ENCODE measurements around the gene GALNT7.

The GALNT7 gene

DNA sequence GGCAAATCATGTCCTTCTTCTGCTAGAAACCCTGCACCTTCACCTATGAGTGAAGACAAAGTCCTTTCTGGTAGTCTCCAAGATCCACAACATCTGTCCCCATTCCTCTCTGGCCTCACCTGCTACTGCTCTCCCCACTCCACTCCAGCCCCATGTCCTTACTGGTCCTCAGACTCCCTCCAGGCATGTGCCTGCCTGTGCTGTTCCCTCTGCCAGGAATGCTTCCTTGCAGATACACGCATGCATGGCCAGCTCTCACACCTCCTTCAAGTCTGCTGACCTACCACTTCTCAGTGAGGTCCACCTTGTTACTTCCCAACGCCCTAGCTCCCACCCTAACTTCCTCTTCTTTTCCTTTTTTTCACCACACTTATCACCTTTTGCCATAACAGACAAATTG lies 147.4 kb downstream of the GALNT7 start:
- no peak for DNase-seq

DNA sequence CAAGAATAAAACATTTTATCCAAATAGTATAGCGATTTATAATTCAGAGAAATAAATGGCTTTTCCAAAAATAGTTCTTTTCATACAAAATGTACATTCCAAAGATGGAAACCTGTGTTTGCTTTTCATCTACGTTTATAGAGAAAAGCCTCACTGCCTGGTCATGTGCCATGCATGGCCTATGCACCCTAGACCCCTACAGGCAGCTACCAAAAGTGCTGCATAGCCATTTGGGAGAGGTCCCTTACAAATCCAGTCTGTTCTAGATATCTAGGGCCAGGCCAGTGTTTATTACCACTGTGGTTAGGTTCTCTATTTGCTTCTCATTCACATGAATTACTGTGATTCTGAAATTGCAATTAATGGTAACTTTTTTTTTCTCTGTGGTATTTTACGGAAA lies 148.4 kb downstream of the GALNT7 start:
- no peak for DNase-seq

DNA sequence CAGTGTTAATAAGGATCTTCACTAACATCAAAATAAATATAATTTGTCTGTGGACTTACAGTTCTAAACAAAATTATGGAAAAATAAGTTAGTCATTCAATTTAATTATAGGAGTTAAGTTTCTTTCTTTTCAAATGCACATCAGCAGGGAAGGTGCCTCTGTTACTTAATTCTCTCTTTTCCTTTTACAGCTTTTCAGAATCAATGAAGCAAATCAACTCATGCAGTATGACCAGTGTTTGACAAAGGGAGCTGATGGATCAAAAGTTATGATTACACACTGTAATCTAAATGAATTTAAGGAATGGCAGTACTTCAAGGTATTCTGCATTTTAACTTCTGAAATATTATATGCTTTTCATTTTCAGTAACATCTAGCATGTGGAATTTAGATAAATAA lies 149.6 kb downstream of the GALNT7 start:
- DNase-seq = no peak

DNA sequence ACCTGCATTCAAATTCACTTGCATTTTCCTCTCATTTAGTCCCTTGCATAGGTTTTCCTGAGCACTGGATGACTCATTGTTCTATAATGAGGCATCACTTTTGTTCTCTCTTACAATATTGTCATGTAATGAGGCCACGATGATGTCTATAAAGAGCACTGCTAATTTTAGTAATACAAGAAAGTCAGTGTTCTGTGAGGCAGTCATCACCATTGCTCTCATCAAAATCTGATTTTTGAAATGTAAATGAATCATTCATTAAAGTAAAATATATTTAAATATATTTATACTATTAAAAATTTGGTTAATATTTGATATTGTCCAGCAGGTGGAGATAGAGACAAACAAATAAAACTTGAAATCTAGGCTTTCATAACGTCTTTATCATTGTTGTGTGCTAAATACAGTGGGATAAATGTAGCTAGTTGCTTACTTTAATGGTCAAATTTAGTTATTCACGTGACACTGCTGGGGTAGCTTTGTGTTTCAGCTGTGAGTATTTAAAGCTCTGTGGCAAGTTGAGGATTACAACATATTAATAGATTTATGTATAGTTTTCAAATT lies 150.1 kb downstream of the GALNT7 start:
- no peak for DNase-seq

DNA sequence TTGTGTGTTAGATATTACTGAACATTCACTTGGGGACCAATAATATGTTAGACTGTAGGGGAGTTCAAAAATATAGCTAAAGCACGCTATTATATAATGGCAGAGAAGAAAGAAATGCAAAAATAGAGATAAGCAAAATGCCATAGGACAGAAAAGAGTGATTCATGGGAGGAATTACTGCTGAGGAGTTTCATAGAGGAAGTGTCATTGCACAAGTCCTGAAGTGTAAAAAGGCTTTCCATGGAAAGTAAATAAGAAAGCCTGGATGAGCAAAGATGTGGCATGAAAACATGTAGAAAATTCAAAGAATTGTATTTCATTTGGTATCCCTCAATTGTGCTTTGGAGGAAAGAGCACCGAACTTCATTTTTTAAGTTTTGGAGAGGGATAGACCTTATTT lies 151.1 kb downstream of the GALNT7 start:
- DNase-seq = no peak

DNA sequence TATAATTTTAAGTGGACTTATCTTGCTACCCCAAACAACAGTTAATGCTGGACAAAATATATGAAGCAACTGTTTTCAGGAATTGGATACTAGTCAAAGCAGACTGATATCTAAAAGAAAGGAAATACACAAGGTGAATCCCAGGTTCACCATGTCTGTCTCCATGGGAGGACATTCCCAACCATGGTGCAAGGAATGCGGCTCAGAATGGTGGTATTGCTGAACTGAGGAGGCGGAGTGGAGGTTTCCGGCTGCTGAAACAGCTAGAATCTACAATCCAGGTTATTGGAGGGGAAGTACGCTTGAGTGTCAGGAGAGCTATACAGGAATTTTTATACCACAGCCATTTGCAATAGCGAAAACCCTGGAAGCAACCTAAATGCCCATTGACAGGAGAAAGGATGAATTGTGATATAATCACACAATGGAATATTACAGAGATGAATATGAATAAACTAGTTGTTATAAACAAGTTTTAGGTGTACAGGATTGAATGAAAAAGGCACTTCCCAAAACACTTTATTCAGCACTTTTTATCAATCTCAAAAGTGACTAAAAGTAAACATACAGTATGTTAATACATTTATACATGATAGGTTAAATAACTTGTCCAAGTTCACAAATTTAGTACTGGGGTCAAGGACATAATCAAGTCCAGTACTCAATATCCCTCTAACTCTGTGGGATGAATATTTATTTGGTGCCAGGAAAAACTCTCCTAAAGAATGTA lies 156.6 kb downstream of the GALNT7 start:
- no peak for DNase-seq

DNA sequence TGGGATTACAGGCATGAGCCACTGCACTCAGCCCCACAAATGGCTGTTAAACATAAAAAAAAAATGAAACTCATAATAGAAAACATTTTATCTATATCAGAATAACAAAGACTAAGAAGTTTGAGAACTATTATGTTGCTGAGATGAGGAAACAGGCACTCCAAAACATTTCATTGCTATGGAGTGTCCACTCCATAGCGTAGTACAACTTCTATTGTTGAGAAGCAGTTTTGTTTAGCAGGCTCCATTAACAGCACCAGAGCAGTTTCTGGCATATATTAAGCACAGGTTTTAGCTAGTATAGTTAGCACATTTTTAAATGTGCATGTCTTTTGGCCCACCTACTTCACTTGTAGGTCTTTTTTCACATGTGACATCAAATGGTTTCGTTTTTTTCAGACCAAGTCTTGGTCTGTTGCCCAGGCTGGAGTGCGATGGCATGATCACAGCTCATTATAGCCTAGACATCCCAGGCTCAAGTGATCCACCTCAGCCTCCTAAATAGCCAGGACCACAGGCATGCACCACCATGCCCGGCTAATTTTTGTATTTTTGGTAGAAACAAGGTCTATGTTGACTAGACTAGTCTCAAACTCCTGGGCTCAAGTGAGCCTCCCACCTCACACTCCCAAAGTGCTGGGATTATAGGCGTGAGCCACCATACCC lies 159.8 kb downstream of the GALNT7 start:
- DNase-seq = no peak

DNA sequence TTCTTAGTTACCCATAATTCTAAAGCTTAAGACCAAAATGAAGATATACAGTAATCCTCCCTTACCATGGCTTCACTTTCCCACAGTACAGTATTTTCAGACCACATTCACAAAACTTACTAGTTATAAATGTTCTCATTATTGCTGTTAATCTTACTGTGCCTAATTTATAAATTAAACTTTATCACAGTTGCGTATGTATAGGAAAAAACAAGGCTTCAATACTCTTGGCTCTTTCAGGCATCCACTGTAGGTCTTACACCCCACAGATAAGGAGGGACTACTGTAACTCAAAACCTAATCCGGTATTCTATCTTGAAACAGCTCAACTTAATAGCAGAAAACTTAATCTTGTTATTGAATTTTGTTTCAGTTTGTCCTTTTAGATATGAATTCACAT lies 162.0 kb downstream of the GALNT7 start:
- no peak for DNase-seq

DNA sequence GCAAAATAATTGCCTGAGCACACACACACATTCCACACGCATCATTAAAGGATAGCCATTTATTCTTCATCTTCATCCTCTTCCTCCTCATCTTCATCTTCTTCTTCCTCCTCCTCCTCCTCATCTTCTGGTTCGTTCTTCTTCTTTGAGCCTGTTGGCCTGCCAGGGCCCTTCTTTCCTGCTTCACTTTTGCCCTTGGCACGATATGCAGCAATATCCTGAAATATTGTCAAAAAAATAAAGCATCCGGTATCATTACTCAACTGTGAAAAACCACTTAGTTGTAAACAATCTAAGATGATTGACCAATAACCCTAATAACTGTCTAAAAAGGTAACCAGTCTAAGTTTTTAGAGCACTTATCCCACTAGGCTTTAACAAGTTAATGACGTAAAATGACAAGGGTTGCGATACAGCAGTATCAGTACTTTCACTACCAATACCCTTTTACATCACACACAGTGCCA lies 163.4 kb downstream of the GALNT7 start:
- DNase-seq = no peak

DNA sequence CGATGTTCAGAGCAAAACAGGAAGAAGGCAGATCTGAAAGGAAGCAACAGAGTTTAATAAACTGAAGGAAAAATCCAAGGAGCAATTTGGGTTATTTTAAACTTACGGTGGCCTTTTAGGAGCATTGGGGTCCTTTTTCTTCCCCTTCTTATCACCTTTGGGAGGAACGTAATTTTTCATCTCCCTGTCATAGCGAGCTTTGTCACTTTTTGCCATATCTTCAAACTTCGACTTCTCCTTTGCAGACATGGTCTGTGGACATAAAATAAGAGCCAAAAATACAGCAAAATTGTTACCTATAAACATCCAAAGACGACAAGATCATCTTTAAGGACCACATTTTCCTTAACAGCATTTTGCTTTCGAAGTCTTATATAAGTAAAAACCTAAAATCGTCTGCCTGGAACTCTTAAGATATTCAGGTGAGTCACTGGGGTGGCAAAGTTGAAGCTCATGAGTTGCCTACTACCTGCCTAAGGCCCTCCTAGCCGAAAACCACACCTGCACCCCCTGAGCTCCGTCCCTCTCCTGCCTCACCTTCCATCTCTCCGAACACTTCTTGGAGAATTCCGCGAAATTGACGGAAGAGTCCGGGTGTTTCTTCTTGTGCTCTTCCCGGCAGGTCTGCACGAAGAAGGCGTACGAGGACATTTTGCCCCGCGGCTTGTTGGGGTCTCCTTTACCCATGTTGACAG lies 164.5 kb downstream of the GALNT7 start:
- peak; percentile 27 for DNase-seq

DNA sequence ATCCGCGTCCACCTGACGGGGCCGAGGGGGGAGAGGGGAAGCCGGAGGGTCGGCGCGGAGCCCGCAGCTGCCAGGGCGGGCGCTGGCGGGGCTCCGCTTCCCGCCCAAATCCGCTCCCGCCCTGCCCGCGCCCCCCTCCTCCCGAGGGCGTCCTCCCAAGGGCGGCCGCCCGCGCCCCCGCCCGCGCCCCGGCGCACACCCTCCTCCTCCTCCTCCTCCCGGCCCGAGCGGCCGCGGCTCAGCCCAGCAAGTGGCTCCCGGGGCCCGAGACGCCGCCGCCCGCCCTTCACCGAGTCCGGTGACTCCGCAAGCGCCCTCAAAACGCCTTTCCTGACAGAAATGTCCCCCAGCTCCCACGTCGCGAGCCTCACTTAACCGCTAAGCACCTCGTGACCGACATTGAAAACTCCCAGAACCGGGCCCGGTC lies 165.1 kb downstream of the GALNT7 start:
- peak; percentile 53 for DNase-seq

DNA sequence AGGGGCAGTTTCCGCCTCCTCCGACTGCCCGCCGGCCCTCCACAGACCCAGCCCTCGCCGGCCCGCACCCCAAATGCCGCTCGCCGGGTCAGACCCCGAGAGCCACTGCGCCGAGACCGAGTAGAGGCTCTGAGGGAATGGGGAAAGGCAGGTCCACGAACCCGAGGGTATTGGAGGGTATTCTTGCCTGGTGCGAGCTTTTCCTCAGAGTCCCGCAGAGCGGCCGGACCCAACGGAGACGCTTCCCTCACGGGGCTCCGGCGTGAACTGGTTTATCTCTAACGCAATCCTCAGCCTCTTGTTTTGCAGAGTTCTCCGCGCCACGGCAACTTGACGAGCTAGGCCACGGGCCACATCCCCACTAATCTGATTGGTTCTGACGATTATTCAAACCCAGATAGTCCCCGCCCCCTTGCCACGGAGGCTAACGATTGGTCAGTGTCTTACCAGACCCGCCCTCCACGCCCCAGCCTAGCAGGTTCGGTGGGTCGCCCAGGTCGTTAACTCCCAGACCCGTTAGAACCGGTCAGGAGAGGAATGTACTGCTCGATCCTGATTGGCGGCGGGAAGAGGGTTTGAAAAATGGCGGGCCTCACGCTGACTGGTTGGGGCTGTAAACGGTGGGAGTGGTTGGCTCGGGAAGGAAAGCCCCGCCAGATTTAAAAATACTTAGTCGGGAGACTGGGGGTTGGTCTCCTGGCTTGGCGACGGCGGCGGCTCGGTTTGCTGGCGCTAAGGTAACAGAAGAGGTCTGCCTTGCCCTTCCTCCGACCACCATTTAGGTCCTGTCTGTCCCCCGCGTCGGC lies 165.7 kb downstream of the GALNT7 start, which contains the start of gene HMGB2:
TSS of gene HMGB2 (minus strand) at position 274 of the 806 bp plus-strand sequence. CDS start 709 bp downstream, outside the sequence.
- peak; percentile 100 for DNase-seq

DNA sequence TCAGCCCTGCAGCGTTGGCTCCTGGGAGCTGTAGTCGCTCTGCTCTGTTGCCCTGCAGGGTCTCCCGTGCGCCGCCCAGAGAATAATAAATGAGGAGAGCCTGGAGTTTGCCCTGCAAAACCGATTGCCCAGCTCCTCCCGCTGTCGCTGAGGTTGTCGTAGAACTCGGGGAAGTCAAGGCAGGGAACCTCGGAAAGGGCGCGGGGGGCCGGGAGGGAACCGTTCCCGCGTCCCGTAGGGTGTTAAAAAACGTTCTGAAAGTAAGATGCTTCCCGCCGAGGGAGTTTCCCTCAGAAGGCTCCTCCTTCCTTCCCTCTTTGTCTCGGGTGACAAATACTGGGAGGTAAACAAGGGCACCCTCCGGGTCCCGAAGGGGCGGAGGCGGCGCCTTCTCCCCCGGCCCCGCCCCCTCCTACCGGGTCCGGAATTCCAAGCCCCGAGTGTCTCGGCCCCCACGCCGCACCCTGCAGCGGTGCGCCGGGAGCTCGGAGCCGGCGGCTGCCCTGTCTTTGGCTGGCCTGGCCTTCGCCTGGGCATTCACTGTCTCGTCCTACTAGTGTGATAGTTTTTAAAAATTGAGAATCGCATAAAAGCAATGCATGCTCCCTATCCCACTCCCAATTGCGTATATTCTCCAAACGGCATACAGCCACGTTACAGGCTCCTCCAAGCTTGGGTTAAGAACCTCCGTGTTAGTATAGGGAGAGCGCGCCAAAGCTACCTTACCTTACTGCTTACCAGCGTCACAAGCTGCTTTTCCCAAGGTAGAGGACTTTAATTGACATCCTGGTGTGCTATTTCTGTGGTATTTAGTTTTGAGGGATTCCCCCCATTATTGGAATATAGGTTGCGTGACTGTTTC lies 166.5 kb downstream of the GALNT7 start:
- peak; percentile 25 for DNase-seq

DNA sequence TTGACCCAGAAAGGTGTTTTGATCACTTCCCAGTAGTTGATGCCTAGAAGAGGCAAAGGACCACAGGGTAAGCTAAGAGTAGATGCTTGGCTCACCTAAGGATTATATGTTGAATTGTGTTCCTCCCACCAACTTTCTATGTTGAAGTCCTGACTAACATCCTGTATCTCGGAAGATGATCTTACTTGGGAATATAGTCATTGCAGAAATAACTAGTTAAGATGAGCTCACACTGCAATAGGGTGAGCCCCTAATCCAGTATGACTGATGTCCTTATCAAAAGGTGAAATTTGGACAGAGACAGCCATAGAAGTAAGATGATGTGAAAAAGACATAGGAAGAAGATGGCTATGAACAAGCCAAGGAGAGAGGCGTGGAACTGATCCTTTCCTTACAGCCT lies 168.9 kb downstream of the GALNT7 start:
- no peak for DNase-seq

DNA sequence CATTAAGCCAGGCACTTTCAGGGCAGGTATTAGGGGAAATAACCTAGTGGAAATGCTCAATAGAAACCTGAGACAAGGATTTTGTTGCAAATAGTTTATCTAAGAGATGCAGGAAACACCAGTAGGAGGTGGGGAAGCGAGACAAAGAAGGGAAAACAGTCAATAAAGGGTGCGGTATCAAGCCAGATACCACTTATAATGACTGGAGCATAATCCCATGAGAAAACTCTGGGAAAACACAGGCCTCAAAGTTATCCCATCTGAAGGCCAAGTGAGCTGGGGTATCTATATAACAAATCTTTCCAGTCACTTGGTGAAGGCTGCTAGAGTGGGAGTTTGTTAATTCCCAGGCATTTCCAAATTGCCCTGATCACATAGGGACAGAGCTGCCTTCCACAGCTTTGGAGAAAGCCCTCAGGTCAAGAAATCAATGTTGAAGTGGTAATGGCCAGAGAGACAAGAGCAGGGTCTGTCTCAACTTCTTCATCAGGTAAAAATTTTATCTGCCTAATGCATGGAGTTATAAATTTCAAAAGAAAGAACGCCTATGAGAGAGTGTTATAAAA lies 175.3 kb downstream of the GALNT7 start:
- no peak for DNase-seq

DNA sequence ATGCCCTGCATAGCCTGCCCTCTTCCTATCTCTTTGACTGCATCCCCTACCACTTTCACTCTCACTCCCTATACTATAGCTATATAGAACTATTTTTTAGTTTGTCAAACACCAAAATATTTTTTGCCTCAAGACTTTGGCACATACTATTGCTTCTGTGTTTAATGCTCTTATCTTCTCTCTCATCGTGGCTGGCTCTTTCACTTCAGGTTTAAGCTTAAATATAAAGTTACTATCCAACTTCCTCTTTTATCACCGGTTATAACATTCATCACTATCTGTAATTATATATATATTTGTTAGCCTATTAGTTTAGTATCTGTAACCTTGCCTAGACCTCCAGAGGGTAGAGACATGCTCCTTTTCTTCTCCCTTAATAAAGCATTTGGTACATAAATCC lies 177.0 kb downstream of the GALNT7 start:
- no peak for DNase-seq

DNA sequence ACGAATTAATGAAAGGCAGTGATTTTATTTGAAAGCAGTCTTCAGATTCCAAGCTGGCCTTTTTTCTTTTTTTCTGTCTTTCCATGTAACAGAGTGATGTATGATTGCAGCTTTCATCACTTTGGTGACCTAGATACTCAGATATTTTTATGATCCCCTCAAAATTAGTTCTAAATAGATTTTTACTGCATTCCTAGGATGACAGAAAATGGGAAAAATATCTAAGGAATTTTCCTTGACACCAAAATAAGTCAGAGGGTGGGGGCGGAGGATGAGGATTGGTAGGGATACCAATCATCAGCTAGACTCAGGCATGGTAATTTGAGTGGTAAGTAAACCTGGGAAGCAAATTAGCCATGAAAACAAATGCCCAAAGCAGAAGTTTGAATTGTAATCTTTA lies 177.5 kb downstream of the GALNT7 start:
- no peak for DNase-seq

DNA sequence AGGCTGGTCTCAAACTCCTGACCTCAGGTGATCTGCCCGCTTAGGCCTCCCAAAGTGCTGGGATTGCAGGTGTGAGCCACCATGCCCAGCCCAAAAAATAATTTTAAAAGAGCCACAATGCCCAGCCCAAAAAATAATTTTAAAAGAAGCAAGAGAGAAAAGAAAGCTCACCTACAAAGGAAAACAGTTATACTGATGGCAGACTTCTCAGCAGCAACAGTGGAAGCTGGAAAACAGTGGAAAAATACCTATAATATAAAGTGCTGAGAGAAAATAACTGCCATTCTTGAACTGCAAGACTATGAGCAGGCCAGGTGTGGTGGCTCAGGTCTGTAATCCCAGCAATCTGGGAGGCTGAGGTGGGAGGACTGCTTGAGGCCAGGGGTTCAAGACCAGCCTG lies 178.9 kb downstream of the GALNT7 start:
- DNase-seq = no peak

DNA sequence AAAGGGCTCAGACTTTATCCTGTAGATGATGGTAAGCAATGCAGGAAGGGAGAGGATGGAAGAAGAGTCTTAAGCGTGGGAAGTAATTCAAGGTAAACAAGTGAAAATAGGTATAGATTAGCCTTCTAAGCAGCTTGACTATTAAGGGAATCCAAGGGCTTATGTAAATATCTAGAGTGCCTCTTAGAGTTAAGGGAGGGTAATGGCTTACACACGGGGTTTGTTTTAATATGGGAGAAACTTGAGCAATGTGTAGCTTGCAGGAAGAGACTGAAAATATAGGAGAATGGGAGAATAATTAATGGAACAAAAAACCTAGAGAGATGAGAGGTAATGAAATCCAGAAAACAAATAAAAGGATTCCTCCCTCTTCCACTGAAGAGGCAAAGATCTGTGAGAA lies 189.3 kb downstream of the GALNT7 start:
- DNase-seq = no peak

DNA sequence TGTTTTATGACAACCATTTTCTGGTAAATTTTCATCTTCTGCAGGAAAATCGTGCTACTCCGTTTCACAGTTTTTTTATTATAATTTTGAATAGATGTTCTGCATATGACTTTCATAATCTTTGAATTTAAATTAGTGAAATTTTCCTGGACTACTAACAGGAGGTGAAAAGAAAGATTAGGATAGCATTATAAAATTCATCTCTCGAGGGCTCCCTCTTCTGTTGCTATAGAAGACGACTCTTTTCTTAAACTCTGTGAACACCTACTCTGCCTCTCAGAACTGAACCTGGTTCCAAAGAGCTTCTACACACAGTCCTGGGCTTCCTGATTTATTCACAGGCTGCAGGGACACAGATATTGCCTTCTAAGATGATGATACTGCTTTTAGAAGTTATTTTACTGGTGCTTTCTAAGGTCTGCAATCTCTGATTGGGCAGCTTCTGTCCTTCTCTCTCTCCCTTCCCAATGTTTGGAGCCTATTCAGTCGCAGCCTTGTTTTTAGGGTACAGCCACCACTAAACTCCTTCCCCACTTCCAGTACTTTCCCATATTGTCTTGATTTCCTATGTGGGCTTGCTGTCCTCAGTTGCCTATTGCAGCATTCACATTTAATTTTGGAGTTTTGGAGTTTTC lies 192.1 kb downstream of the GALNT7 start:
- DNase-seq = no peak

DNA sequence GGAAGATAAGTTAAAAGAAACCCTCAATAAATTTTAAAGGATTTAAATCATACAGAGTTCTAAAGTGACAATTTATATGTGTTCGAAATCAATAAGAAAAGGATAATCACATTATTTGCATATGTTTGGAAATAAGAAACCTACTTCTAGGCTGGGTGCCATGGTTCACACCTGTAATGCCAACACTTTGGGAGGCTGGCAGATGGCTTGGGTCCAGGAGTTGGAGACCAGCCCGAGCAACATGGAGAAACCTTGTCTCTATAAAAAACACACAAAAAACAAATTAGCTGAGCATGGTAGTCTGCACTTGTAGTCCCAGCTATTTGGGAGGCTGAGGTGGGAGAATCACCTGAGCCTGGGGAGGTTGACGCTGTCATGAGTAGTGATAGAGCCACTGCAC lies 194.1 kb downstream of the GALNT7 start:
- DNase-seq = no peak
